ENCODE results near the gene CDC34. TPM values are rescaled to one million over a fixed set of nuclear protein-coding genes. Genes with fewer than 3 reads are reported as not detected.

Gene CDC34
- total and polyA plus RNA-seq, 2 of the 8 experiments (the other 6 are each of a cell fraction or from before 2014, with no cell fraction given): 95.9 to 129 TPM

- ChIA-PET POLR2A (ENCODE audit: partially characterized antibody) (interaction anchor here (0.8 to 1.2 kb wide), 3 partner anchors 13 to 17 kb away, joined by 3 to 4 read pairs (median 3); no protein-coding TSS in a partner anchor), CTCF (ENCODE audit: partially characterized antibody) (interaction anchor here (0.9 kb wide), 1 partner anchor 23 kb away, joined by 3 read pairs; no protein-coding TSS in a partner anchor)
- H2BK120ac ChIP-seq (replicated peaks; ENCODE audit: low read depth, low read length): no peak within 1 kb of the TSS
- peaks cover 4 to 14% of the 10 kb centered on the region in 2 experiments for H4K20me1 ChIP-seq (replicated peaks in 1 of 2; ENCODE audit: control insufficient read depth in 1 of 2, insufficient read depth in 2 of 2, low read length in 2 of 2)
- peak within 1 kb of the TSS; percentile 1 to 57 (median 18); a peak in 5 of 8 replicates for H3K4me3 ChIP-seq (ENCODE audit: extremely low read depth in 1 of 4, insufficient read depth in 2 of 4, low read depth in 3 of 4, low read length in 4 of 4)
- H2BK20ac ChIP-seq (ENCODE audit: low read length): no peak within 1 kb of the TSS
- H4K8ac ChIP-seq (ENCODE audit: extremely low read depth, insufficient read depth, low read length): peak within 1 kb of the TSS; percentile 51; the same call in 1 of the 2 replicates
- no peak within 1 kb of the TSS for H3K9ac ChIP-seq (replicated peaks in 1 of 4; ENCODE audit: extremely low read depth in 1 of 4, low read depth in 3 of 4, low read length in 3 of 4)
- no peak within 1 kb of the TSS for H4K91ac ChIP-seq (replicated peaks; ENCODE audit: insufficient read length, low read length)
- H3K36me3 ChIP-seq (ENCODE audit: control insufficient read depth in 2 of 4, insufficient read depth in 4 of 4, low read length in 3 of 4): peaks cover 0 to 4% (median 0%) of the 10 kb centered on the region in 4 experiments; a peak in 1 of 8 replicates
- no peaks in the 10 kb centered on the region for H3K79me2 ChIP-seq (ENCODE audit: control insufficient read depth in 1 of 2, insufficient read depth in 2 of 2, low read length in 2 of 2)
- peaks cover 3% of the 10 kb centered on the region; the same call in 1 of the 2 replicates for H3K23me2 ChIP-seq (ENCODE audit: low read depth, low read length)
- peaks cover 23 to 39% (median 31%) of the 10 kb centered on the region in 4 experiments for H3K27me3 ChIP-seq (replicated peaks in 1 of 4; ENCODE audit: control insufficient read depth in 3 of 4, extremely low read depth in 1 of 4, insufficient read depth in 3 of 4, low read length in 3 of 4)
- DNase-seq (ENCODE audit: low read depth in 1 of 2, low spot score in 2 of 2) (no peak), FAIRE-seq (no peak)
- H4K5ac ChIP-seq (ENCODE audit: insufficient read length, low read depth, low read length): no peak within 1 kb of the TSS
- TF ChIP-seq SIN3A (conservative IDR thresholded peaks at IDR 0.05 in 1 of 2, IDR thresholded peaks at IDR 0.05 in 1 of 2; ENCODE audit: low read depth in 1 of 2, low read length in 2 of 2) (no peak), KDM5A (IDR thresholded peaks at IDR 0.05; ENCODE audit: low read length) (no peak), TBP (IDR thresholded peaks at IDR 0.05; ENCODE audit: low read depth, low read length) (no peak), HDAC6 (IDR thresholded peaks at IDR 0.05; ENCODE audit: low read depth, low read length) (no peak), SP1 (IDR thresholded peaks at IDR 0.05; ENCODE audit: low read depth, low read length) (no peak), EGR1 (IDR thresholded peaks at IDR 0.05; ENCODE audit: borderline replicate concordance, low read depth, low read length) (no peak)
- TF ChIP-seq, protein P1, sequence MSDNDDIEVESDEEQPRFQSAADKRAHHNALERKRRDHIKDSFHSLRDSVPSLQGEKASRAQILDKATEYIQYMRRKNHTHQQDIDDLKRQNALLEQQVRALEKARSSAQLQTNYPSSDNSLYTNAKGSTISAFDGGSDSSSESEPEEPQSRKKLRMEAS (IDR thresholded peaks at IDR 0.05): no peak
- no peak within 1 kb of the TSS for H3K27ac ChIP-seq (ENCODE audit: low read depth, low read length)
- no peak within 1 kb of the TSS for H2AFZ ChIP-seq (ENCODE audit: low read length)
- no peaks in the 10 kb centered on the region for H3K9me3 ChIP-seq (ENCODE audit: insufficient read depth in 2 of 2, low read depth in 1 of 2, low read length in 1 of 2)
- 4% methylated on average over 22 of the region's 132 CpGs; no CpG with 5 or more reads in 1 of the 2 experiments for WGBS, 2 experiments (ENCODE audit: extremely low coverage in 1 of 2, insufficient coverage in 1 of 2, insufficient read length in 1 of 2, insufficient replicate concordance in 2 of 2, low coverage in 1 of 2, low lambda C conversion rate in 2 of 2, missing lambda C conversion rate in 1 of 2)
- H3K14ac ChIP-seq (ENCODE audit: insufficient read length): no peak within 1 kb of the TSS
- H3K4ac ChIP-seq (replicated peaks; ENCODE audit: insufficient read length, low read depth, low read length): no peak within 1 kb of the TSS
- H2AK5ac ChIP-seq (ENCODE audit: low read depth, low read length): no peak within 1 kb of the TSS
- H3K4me1 ChIP-seq (replicated peaks in 1 of 4; ENCODE audit: control insufficient read depth in 3 of 4, insufficient read depth in 4 of 4, low read length in 3 of 4): peaks cover 0 to 6% (median 1%) of the 10 kb centered on the region in 4 experiments; a peak in 3 of 7 replicates
- no peak within 1 kb of the TSS for H3K56ac ChIP-seq (replicated peaks; ENCODE audit: insufficient read length, low read depth, low read length)
- H2BK5ac ChIP-seq (ENCODE audit: low read depth, low read length): no peak within 1 kb of the TSS
- peak within 1 kb of the TSS; percentile 33 to 64; a peak in 3 of 4 replicates for H3K4me2 ChIP-seq (ENCODE audit: insufficient read depth in 1 of 2, low read depth in 2 of 2, low read length in 2 of 2)
- H3K23ac ChIP-seq (ENCODE audit: insufficient read length): no peak within 1 kb of the TSS
- no peak within 1 kb of the TSS for H3K18ac ChIP-seq (ENCODE audit: extremely low read depth, low read length)
- H3K79me1 ChIP-seq (ENCODE audit: low read depth, low read length): no peaks in the 10 kb centered on the region
- H2BK15ac ChIP-seq (ENCODE audit: low read length): no peak within 1 kb of the TSS
- H2BK12ac ChIP-seq (ENCODE audit: low read depth, low read length): no peak within 1 kb of the TSS; the same call in 1 of the 2 replicates
Observed at GRCh38 chr19:589693-590395, 58.3 kb downstream of the CDC34 start, which contains the start of gene HCN2. Gene HCN2 (plus strand): TSS chr19:589881. CDS start chr19:589946, 65 bp downstream.

Measured in H1 (cell line).